Upper lobe of left lung (tissue), 4 donors: ENCODE measurements around the gene GPR17.

ENCODE experiments used
- CTCF ChIP-seq, 6 experiments: fragments of 450-650 bp in 4 of 6; fragments of 200-600 bp in 2 of 6; sonication (generic) in 2 of 6; IDR thresholded peaks; one replicate each; pipeline ENCODE4 v1.5.1; 2016 to 2019; ENCODE audit warnings: antibody characterized with exemption in 6 of 6
- POLR2A ChIP-seq, 4 donors: fragments of 450-650 bp; IDR thresholded peaks; one replicate each; pipeline ENCODE4 v1.5.1; 2016 to 2017; ENCODE audit warnings: antibody characterized with exemption in 4 of 4, mild to moderate bottlenecking in 2 of 4

GRCh38 chr2:127599211-127599610 lies 46.7 kb upstream of the GPR17 start:
- no peak for TF ChIP-seq CTCF (IDR thresholded peaks at IDR 0.05)
- no peak for TF ChIP-seq POLR2A (IDR thresholded peaks at IDR 0.05)
